ENCODE data around the gene CDK19. TPM values are rescaled to one million over a fixed set of nuclear protein-coding genes. Genes with fewer than 3 reads are reported as not detected.

The CDK19 gene
- total RNA-seq, 2 donors from 2014 or later = 7.4 to 9.6 TPM

DNA sequence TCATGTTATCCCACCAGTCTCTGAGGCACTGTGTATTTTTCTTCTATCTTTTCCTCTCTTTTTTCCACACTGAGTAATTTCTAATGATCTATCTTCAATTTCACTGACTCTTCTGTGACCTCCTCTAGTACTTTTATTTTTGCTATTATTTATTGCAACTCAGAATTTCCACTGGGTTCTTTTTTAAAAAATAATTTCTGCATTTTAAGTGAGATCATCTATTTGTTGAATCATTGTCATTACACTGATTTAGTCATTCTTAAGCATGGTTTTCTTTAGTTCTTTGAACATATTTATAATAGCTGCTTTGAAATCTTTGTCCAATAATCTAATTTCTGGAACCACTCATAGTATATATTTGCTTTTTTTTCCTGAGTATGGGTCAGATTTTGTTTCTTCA lies 242.1 kb downstream of the CDK19 start:
- no peak for ATAC-seq
- DNase-seq = no peak
- intact Hi-C loops (cut with DNase I) = no loop called here

- peak in 1 of 2 donors; percentile 34 for ATAC-seq
- no peak for DNase-seq
- intact Hi-C loops (cut with DNase I) = no loop called here
These were observed 247.1 kb downstream of the CDK19 start for GRCh38 chr6:110567957-110568696.

DNA sequence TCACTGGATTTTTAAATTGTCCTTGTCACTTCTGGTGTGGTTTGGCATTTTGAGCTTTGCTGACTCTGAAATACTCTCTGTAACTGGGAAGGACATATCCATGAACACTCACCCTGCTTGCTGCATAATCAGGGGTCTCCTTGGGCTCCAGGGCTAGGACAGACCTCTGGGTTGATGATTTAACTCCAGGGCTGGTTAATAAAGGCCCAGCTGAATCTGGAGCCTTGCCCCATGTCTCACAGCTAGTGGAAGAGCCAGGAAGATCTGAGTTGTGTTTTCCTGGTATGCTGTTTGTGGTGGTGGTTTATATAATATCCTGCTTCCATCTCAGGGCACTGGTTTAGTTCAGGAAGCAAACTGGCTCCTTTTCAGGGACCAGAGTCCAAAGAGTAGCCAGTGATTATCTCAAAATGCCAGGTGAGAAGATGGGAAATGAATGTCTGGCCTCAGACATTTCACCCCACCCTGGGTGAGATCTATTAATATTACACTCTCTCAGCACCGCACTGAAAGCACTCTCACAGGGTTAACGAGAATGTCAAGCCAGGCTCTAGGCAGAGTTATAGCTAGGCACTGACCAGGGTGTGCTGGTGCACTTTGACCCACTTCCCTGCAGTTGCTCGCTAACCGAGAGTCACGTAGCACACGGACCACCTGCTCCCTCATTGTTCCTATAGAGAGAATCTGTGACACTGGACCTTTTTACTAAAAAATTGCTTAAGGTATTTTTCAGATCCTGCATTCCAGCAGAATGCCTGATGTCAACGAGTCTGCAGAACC lies 248.7 kb downstream of the CDK19 start:
- intact Hi-C loops (cut with DNase I) = no loop called here
- ATAC-seq = peak; percentile 75 to 83
- DNase-seq = no peak

- intact Hi-C loops (cut with DNase I) = no loop called here
- no peak for ATAC-seq
- DNase-seq = no peak
These were observed 250.4 kb downstream of the CDK19 start for GRCh38 chr6:110564703-110565421.

DNA sequence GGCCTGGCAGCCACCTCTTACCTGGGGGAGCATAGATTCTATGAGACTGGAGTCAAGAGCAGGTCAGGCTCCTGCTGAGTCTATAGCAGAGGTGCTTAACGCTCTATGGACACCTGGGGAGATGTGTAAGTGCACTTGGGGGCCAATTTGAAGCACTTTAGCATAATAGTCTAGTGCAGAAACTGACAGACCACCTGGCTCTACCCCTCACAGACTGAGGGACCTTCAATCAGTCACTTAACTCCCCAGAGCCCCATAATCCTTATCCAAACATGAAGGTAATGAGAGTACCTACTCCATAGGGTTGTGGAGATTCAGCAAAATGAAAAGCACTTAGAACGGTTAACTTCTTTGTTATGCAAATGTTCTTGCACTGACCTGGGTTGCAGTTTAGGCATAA lies 251.6 kb downstream of the CDK19 start:
- intact Hi-C loops (cut with DNase I) = no loop called here
- no peak for DNase-seq
- no peak for ATAC-seq

GRCh38 chr6:110562316-110562915 lies 252.9 kb downstream of the CDK19 start:
- ATAC-seq = no peak
- intact Hi-C loops (cut with DNase I) = no loop called here
- DNase-seq = no peak

- ATAC-seq (no peak), DNase-seq (no peak)
- intact Hi-C loops (cut with DNase I) = no loop called here
These were observed 253.6 kb downstream of the CDK19 start for GRCh38 chr6:110561696-110562095.

GRCh38 chr6:110561008-110561396 lies 254.3 kb downstream of the CDK19 start:
- DNase-seq = no peak
- no peak for ATAC-seq
- intact Hi-C loops (cut with DNase I) = no loop called here

DNA sequence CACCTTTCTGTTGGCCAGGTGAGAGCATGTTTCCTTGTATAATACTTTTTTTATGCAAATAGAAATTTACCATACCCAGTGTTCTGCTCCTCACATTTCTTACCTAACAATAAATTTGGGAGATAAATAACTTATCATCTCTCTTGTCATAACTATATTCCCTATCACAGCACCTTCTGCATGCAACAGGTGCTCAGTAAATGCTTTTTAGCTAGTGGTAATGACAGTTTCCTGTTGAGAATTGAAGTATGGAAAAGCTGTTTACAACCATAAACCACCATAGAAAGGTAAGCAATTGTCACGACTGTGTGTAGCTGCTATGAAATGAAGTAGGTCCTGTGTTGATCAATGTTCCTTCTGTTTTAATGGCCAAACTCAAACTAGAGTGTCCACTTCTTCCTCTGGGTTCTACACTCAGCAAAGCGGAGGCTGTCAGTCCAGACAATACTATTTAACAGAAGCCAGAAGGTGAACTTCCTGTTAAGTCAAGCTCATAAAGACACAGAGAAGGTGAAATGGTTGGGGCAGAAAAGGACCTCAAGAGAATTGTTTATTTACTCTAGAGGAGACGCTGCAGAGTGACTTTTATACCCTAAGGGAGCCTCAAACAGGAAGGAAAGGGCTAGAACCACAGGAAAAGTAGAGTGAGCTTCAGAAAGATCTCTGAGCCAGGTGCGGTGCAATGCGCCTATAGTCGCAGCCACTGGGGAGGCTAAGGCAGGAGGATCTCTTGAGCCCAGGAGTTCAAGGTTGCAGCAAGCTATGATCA lies 254.8 kb downstream of the CDK19 start:
- DNase-seq (no peak), ATAC-seq (no peak)
- intact Hi-C loops (cut with DNase I) = no loop called here

Other genes with a start within 250 kb of the CDK19 start
- gene AMD1, start 59.3 kb upstream of the CDK19 start, total RNA-seq = 10 to 100 TPM; 38.6 to 62.4 TPM
- gene GTF3C6, start 143.2 kb upstream of the CDK19 start, total RNA-seq = 10 to 100 TPM; 80.5 to 86.5 TPM
- gene RPF2, start 166.6 kb upstream of the CDK19 start, total RNA-seq = 10 to 100 TPM; 24.2 to 29.1 TPM